Neural cell (in vitro differentiated cells): Measurements from ENCODE around the gene SLC5A2. TPM values are rescaled to one million over a fixed set of nuclear protein-coding genes. Genes with fewer than 3 reads are reported as not detected.
A peak's percentile ranks its signal among the peaks of the same experiment; 100 is the strongest.

Source experiments
- H2AFZ ChIP-seq: fragments of 200-600, 300-800 bp; sonication (generic), shearing (Covaris generic); 2 replicates; pipeline ENCODE4 v1.6.0; 2014; ENCODE audit warnings: low read depth, mild to moderate bottlenecking, antibody characterized with exemption, low read length, moderate library complexity
- H3F3A ChIP-seq: fragments of 200-600 bp; shearing (Covaris generic); 2 replicates; pipeline ENCODE4 v1.6.1; 2016; ENCODE audit warnings: mild to moderate bottlenecking, moderate library complexity, mixed read lengths, antibody characterized with exemption, low read length; ENCODE audit not compliant: insufficient read depth, poor library complexity, severe bottlenecking
- H3K27ac ChIP-seq: fragments of 200-600, 300-800 bp; sonication (generic), shearing (Covaris generic); 2 replicates; pipeline ENCODE4 v1.5.1; 2014; ENCODE audit warnings: mild to moderate bottlenecking, low read length, moderate library complexity
- H3K27me3 ChIP-seq: fragments of 300-800, 200-600 bp; sonication (generic), shearing (Covaris generic); 2 replicates; pipeline ENCODE4 v1.6.0; 2014; ENCODE audit warnings: mild to moderate bottlenecking, low read depth, low read length, moderate library complexity; ENCODE audit not compliant: insufficient read depth
- H3K36me3 ChIP-seq: fragments of 300-800, 200-600 bp; sonication (generic), shearing (Covaris generic); 2 replicates; pipeline ENCODE4 v1.5.1; 2014; ENCODE audit warnings: mild to moderate bottlenecking, antibody characterized with exemption, low read length, moderate library complexity; ENCODE audit not compliant: insufficient read depth
- H3K4me2 ChIP-seq: fragments of 300-800, 200-600 bp; sonication (generic), shearing (Covaris generic); 2 replicates; pipeline ENCODE4 v1.6.0; 2014; ENCODE audit warnings: mild to moderate bottlenecking, low read length
- H3K4me3 ChIP-seq: fragments of 300-800, 200-600 bp; sonication (generic), shearing (Covaris generic); 2 replicates; pipeline ENCODE4 v1.5.1; 2014; ENCODE audit warnings: mild to moderate bottlenecking, low read length, moderate library complexity
- H3K79me2 ChIP-seq: fragments of 200-600 bp; shearing (Covaris generic); replicated peaks from 2 replicates; pipeline ENCODE4 v1.6.0; 2014; ENCODE audit warnings: mild to moderate bottlenecking, low read length, moderate library complexity; ENCODE audit not compliant: insufficient read depth
- H3K9ac ChIP-seq: fragments of 300-800, 200-600 bp; sonication (generic), shearing (Covaris generic); 2 replicates; pipeline ENCODE4 v1.6.1; 2016; ENCODE audit warnings: mild to moderate bottlenecking, low read length, mixed read lengths
- H3K9me2 ChIP-seq: fragments of 200-600 bp; shearing (Covaris generic); 2 replicates; pipeline ENCODE4 v1.6.1; 2016; ENCODE audit warnings: mild to moderate bottlenecking, low read length, mixed read lengths; ENCODE audit not compliant: insufficient read depth
- H3K9me3 ChIP-seq: fragments of 200-600, 300-800 bp; sonication (generic), shearing (Covaris generic); 2 replicates; pipeline ENCODE4 v1.6.1; 2016; ENCODE audit warnings: mild to moderate bottlenecking, mixed run types, low read length, moderate library complexity, mixed read lengths
- H4K20me1 ChIP-seq: fragments of 200-600 bp; shearing (Covaris generic); 2 replicates; pipeline ENCODE4 v1.6.1; 2016; ENCODE audit warnings: mild to moderate bottlenecking, mixed run types; ENCODE audit not compliant: insufficient read depth
- EZH2 ChIP-seq: fragments of 200-600, 300-800 bp; shearing (Covaris generic), sonication (generic); IDR thresholded peaks from 2 replicates; pipeline ENCODE4 v1.6.1; 2014; ENCODE audit warnings: antibody characterized with exemption, low read length, borderline replicate concordance, mild to moderate bottlenecking; ENCODE audit not compliant: insufficient read depth, poor library complexity, severe bottlenecking
- MXI1 ChIP-seq: fragments of 450-650 bp; conservative IDR thresholded peaks from 2 replicates; pipeline ENCODE4 v1.6.1; 2014; ENCODE audit warnings: antibody characterized with exemption, mild to moderate bottlenecking; ENCODE audit not compliant: poor library complexity, severe bottlenecking
- POLR2AphosphoS5 ChIP-seq: IDR thresholded peaks from 2 replicates; pipeline ENCODE4 v1.6.1; 2012
- SMC3 ChIP-seq: fragments of 450-650 bp; conservative IDR thresholded peaks from 2 replicates; pipeline ENCODE4 v1.6.1; 2014; ENCODE audit warnings: antibody characterized with exemption, mild to moderate bottlenecking, moderate library complexity; ENCODE audit not compliant: poor library complexity
- polyA plus RNA-seq: library from polyadenylated mRNA; depleted of rRNA; stranded (reverse); fragments of >200 nt; gene quantifications from 2 replicates; pipeline ENCODE4 v1.2.3, GENCODE V29; 2014
- TF ChIP-seq, protein P1 (sequence below): IDR thresholded peaks from 2 replicates; pipeline ENCODE4 v1.6.1; 2012; ENCODE audit warnings: borderline replicate concordance
- TF ChIP-seq, protein P2 (sequence below): fragments of 450-650 bp; IDR thresholded peaks from 2 replicates; pipeline ENCODE4 v1.5.1; 2014; ENCODE audit warnings: antibody characterized with exemption, mild to moderate bottlenecking, moderate library complexity; ENCODE audit not compliant: poor library complexity, severe bottlenecking

Gene SLC5A2
- polyA plus RNA-seq, 1 donor from 2014 or later = not detected

DNA sequence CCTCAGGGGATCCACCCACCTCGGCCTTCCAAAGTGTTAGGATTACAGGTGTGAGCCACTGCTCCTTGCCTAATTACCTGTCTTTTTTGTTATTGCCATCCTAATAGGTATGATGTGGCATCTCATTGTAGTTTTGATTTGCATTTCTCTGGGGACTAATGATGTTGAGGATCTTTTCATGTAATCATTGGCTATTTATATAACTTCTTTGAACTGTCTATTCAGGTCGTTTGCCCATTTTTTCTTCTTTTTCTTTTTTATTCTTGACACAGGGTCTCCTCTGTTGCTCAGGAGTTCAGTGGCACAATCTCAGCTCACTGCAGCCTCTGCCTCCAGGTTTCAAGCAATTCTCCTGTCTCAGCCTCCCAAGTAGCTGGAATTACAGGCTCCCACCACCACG lies 12.3 kb upstream of the SLC5A2 start:
- H3K27me3 ChIP-seq = peaks cover 44% of the 10 kb centered on the region
- no peak overlapping the region for H3K9ac ChIP-seq
- H3K27ac ChIP-seq = no peak overlapping the region

DNA sequence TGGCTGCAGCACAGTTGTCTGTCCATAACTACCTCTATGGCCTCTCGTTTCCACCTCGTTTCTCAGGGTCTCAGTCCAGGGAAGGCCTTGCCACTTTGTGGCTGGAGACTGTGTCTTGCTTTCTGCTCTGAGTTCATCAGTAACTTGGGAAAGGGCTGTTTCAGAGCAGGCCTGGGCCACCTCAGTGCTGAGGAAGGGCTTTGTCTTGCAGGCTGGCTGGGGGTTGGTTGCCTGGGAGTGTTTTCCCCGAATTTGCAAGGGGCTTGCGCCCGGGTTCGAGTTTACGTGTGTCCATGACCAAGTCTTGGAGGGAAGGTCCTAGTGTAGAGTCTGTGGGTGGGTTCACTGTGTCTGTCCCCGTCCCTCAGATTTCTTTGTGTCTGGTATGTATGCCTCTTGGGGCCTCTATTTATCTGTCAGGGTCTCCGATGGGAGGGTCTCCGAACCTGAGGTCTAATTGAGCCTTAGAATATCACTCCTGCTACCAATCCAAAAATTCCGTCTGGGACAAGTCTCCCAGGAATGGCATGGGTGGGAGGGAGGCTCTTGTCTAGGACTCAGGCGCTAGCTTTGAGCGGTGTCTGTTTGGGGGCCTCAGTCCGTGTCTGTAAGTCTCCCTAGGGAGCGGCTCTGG lies 11.6 kb upstream of the SLC5A2 start:
- Histone ChIP-seq H3F3A (no peaks in the 10 kb centered on the region), H3K9me2 (no peaks in the 10 kb centered on the region), H4K20me1 (no peaks in the 10 kb centered on the region), H3K27me3 (peaks cover 52% of the 10 kb centered on the region), H3K79me2 (no peaks in the 10 kb centered on the region), H2AFZ (no peak overlapping the region), H3K4me2 (no peak overlapping the region), H3K9me3 (no peaks in the 10 kb centered on the region), H3K36me3 (no peaks in the 10 kb centered on the region), H3K4me3 (peak overlapping the region; percentile 57), H3K27ac (no peak overlapping the region), H3K9ac (no peak overlapping the region)
- TF ChIP-seq MXI1 (no peak), SMC3 (no peak), POLR2AphosphoS5 (no peak)
- TF ChIP-seq, protein P1, sequence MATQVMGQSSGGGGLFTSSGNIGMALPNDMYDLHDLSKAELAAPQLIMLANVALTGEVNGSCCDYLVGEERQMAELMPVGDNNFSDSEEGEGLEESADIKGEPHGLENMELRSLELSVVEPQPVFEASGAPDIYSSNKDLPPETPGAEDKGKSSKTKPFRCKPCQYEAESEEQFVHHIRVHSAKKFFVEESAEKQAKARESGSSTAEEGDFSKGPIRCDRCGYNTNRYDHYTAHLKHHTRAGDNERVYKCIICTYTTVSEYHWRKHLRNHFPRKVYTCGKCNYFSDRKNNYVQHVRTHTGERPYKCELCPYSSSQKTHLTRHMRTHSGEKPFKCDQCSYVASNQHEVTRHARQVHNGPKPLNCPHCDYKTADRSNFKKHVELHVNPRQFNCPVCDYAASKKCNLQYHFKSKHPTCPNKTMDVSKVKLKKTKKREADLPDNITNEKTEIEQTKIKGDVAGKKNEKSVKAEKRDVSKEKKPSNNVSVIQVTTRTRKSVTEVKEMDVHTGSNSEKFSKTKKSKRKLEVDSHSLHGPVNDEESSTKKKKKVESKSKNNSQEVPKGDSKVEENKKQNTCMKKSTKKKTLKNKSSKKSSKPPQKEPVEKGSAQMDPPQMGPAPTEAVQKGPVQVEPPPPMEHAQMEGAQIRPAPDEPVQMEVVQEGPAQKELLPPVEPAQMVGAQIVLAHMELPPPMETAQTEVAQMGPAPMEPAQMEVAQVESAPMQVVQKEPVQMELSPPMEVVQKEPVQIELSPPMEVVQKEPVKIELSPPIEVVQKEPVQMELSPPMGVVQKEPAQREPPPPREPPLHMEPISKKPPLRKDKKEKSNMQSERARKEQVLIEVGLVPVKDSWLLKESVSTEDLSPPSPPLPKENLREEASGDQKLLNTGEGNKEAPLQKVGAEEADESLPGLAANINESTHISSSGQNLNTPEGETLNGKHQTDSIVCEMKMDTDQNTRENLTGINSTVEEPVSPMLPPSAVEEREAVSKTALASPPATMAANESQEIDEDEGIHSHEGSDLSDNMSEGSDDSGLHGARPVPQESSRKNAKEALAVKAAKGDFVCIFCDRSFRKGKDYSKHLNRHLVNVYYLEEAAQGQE = no peak
- TF ChIP-seq, protein P2, sequence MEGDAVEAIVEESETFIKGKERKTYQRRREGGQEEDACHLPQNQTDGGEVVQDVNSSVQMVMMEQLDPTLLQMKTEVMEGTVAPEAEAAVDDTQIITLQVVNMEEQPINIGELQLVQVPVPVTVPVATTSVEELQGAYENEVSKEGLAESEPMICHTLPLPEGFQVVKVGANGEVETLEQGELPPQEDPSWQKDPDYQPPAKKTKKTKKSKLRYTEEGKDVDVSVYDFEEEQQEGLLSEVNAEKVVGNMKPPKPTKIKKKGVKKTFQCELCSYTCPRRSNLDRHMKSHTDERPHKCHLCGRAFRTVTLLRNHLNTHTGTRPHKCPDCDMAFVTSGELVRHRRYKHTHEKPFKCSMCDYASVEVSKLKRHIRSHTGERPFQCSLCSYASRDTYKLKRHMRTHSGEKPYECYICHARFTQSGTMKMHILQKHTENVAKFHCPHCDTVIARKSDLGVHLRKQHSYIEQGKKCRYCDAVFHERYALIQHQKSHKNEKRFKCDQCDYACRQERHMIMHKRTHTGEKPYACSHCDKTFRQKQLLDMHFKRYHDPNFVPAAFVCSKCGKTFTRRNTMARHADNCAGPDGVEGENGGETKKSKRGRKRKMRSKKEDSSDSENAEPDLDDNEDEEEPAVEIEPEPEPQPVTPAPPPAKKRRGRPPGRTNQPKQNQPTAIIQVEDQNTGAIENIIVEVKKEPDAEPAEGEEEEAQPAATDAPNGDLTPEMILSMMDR = no peak

More for the DNA sequence above, 12.3 kb upstream of the SLC5A2 start:
- no peaks in the 10 kb centered on the region for H3K36me3 ChIP-seq
- H3K4me3 ChIP-seq = no peak overlapping the region
- H3K4me2 ChIP-seq = no peak overlapping the region
- no peak overlapping the region for H2AFZ ChIP-seq
- H3K9me2 ChIP-seq = no peaks in the 10 kb centered on the region
- no peaks in the 10 kb centered on the region for H3K9me3 ChIP-seq
- no peak for TF ChIP-seq POLR2AphosphoS5
- TF ChIP-seq, protein P1 = no peak
- TF ChIP-seq EZH2 = no peak
- no peaks in the 10 kb centered on the region for H3F3A ChIP-seq
- H3K79me2 ChIP-seq = no peaks in the 10 kb centered on the region
- no peaks in the 10 kb centered on the region for H4K20me1 ChIP-seq
